ENCODE results near the gene MICAL2.

DNA sequence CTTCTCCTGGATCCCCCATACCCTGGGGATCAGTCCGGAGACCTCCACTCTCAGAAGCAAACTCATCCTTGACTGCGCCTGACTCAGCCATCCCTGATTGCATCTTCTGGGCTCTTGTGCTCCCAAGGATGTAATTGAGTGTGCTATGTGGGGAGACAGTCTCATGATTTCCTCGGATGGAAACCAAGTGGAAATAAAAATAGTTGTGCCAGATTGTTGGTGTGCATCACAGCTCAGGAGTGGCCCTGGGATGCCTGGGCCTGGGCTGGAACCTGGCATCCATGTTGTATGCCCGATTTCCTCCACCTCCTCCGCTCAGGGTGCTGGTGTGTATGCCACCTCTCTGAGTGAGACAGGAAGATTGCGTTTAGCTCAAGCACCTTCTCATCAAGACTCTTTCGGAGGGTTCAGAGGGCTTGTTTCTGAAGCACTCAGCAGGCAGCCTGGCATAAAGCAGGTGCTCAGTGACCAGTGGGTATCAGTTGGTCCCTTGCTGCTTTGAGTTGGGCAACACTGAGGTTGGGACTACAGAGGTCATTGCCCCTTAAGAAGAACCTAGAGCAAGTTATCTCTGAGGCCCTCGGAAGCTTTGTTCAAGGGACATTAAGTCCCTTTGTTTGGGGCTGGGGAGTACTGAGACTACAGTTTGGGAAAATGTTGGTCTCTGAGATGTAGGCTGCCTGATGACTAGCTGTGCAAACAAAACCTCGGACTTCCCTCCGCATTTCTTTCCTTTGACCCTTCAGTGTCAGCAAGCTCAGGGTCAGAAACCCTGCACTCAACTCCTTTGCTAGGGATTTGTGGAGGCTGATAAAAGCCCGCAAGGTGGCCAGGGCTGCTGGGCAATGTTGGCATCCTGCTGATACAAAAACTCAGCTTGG lies 24.8 kb upstream of the MICAL2 start:
- TF ChIP-seq FOXP2 (optimal IDR thresholded peaks at IDR 0.05; ENCODE audit: control extremely low read depth, extremely low read length, insufficient read depth) = no peak
- no peak for TF ChIP-seq EZH2 (IDR thresholded peaks at IDR 0.05)
